ENCODE measurements around the gene BBS1.

DNA sequence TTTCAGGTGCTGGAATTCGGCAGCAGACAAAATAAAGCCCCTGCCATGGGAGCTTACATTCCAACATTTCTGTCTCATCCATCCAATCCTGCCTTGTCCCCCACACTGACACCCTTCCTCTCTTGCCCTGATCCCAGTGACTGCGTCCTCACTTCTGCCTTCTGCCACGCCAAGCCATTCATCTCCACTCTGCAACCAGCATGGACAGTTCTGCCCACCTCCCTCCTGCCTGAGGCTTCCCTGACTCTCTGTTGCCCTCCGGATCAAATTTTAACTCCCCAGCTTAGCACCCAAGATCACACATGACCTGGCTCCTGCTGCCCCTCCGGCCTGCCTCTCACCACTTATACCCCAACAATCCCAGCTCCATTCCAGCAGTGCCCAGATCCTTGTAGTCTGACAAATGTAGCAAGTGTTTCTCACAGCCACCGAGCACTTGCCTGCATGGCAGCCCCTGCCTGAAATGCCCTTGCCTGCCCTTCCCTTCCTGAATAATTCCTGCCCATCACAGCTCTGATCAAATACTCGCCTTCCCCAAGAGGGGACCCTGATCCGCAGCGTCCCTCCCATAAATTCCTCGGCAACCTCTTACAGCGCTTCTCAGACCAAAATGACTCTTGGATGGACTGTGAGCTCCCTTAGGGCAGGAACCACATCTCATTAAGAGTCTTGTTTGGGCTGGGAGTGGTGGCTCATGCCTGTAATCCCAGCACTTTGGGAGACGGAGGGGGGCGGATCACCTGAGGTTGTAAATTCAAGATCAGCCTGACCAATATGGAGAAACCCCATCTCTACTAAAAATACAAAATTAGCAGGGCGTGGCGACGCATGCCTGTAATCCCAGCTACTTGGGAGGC, 38.6 kb downstream of the BBS1 start:
- TF ChIP-seq CTCF (IDR thresholded peaks at IDR 0.05) = no peak
- TF ChIP-seq POLR2A (IDR thresholded peaks at IDR 0.05) = no peak

Measured in body of pancreas (tissue), 4 donors.